ENCODE measurements around the gene TCEA2. TPM values are rescaled to one million over a fixed set of nuclear protein-coding genes. Genes with fewer than 3 reads are reported as not detected.

Gene TCEA2
- total and polyA plus RNA-seq, 2 of the 13 experiments (the other 11 are each of a cell fraction or from before 2014, with no cell fraction given), result 28.1 to 33.7 TPM

GRCh38 chr20:64081624-64081964, 18.6 kb downstream of the TCEA2 start (continued):
- TF ChIP-seq KIAA2018 (CRISPR knock-in tag; IDR thresholded peaks at IDR 0.05; ENCODE audit: borderline replicate concordance) (no peak), NONO (IDR thresholded peaks at IDR 0.05) (no peak), NONO (CRISPR knock-in tag; conservative IDR thresholded peaks at IDR 0.05) (no peak), ZIK1 (CRISPR knock-in tag; IDR thresholded peaks at IDR 0.05; ENCODE audit: borderline replicate concordance, low read depth) (0 out of 2 replicates have a peak, but pooled peaks have one; percentile 10), ZNF577 (CRISPR knock-in tag; IDR thresholded peaks at IDR 0.05; ENCODE audit: borderline replicate concordance, low read depth) (no peak), CAMTA2 (CRISPR knock-in tag; IDR thresholded peaks at IDR 0.05; ENCODE audit: borderline replicate concordance) (no peak), NR2F1 (CRISPR knock-in tag; IDR thresholded peaks at IDR 0.05) (peak in 1 of 2 experiments; percentile 10; a peak in 1 of 4 replicates), ZSCAN25 (CRISPR knock-in tag; IDR thresholded peaks at IDR 0.05) (no peak), ZNF841 (CRISPR knock-in tag; IDR thresholded peaks at IDR 0.05; ENCODE audit: borderline replicate concordance) (no peak), ZNF572 (CRISPR knock-in tag; IDR thresholded peaks at IDR 0.05) (no peak), ZBTB3 (CRISPR knock-in tag; IDR thresholded peaks at IDR 0.05; ENCODE audit: borderline replicate concordance, low read depth) (no peak), PHF8 (CRISPR knock-in tag; IDR thresholded peaks at IDR 0.05) (0 out of 2 replicates have a peak, but pooled peaks have one; percentile 7), ZFP41 (CRISPR knock-in tag; IDR thresholded peaks at IDR 0.05; ENCODE audit: borderline replicate concordance) (no peak), RBAK (CRISPR knock-in tag; IDR thresholded peaks at IDR 0.05) (no peak), ZNF3 (CRISPR knock-in tag; IDR thresholded peaks at IDR 0.05) (no peak), HNF4A (CRISPR knock-in tag; IDR thresholded peaks at IDR 0.05) (peak; percentile 43; the same call in 1 of the 2 replicates), ZNF704 (CRISPR knock-in tag; IDR thresholded peaks at IDR 0.05; ENCODE audit: borderline replicate concordance) (no peak), GTF3A (CRISPR knock-in tag; conservative IDR thresholded peaks at IDR 0.05) (no peak), ETS1 (CRISPR knock-in tag; IDR thresholded peaks at IDR 0.05) (no peak), DMAP1 (CRISPR knock-in tag; IDR thresholded peaks at IDR 0.05) (no peak), SP4 (CRISPR knock-in tag; IDR thresholded peaks at IDR 0.05) (no peak), ZBTB7A (CRISPR knock-in tag; IDR thresholded peaks at IDR 0.05) (no peak)
